Mesothelial cell of epicardium (in vitro differentiated cells): ENCODE measurements around the gene FAM20C. TPM values are rescaled to one million over a fixed set of nuclear protein-coding genes. Genes with fewer than 3 reads are reported as not detected.
A peak's percentile ranks its signal among the peaks of the same experiment; 100 is the strongest.

Experiments
- DNase-seq, 2 experiments: peaks; one replicate each; pipeline ENCODE4 v3.0.0; 2021; ENCODE audit warnings: low spot score in 2 of 2; ENCODE audit not compliant: unreplicated experiment in 2 of 2
- H3K27ac Mint-ChIP-seq: 2 replicates; pipeline ENCODE4 v1.8.0; 2021; ENCODE audit warnings: mixed read lengths
- H3K27me3 Mint-ChIP-seq: 2 replicates; pipeline ENCODE4 v1.8.0; 2021; ENCODE audit warnings: low read depth, mixed read lengths
- H3K36me3 Mint-ChIP-seq: 2 replicates; pipeline ENCODE4 v1.8.0; 2021; ENCODE audit warnings: mixed read lengths
- H3K4me1 Mint-ChIP-seq: 2 replicates; pipeline ENCODE4 v1.8.0; 2021; ENCODE audit warnings: mixed read lengths
- H3K4me3 Mint-ChIP-seq: 2 replicates; pipeline ENCODE4 v1.8.0; 2021; ENCODE audit warnings: mild to moderate bottlenecking, moderate library complexity, mixed read lengths
- H3K9me3 Mint-ChIP-seq: 2 replicates; pipeline ENCODE4 v1.8.0; 2021; ENCODE audit warnings: mixed read lengths
- CTCF ChIP-seq: fragments of 200-600 bp; sonication (generic); IDR thresholded peaks from one replicate; pipeline ENCODE4 v1.5.0; 2021; ENCODE audit warnings: antibody characterized with exemption; ENCODE audit not compliant: unreplicated experiment
- total RNA-seq: library from RNA; stranded (reverse); gene quantifications from 3 replicates; pipeline ENCODE4 v1.2.1, GENCODE V29; 2021

FAM20C gene
- total RNA-seq, 1 donor from 2014 or later: 17.8 TPM

- H3K27me3 Mint-ChIP-seq: no peaks in the 10 kb centered on the region
These were observed 22.2 kb downstream of the FAM20C start for GRCh38 chr7:214410-215212.

GRCh38 chr7:216360-217300 lies 24.3 kb downstream of the FAM20C start:
- DNase-seq: no peak
- H3K9me3 Mint-ChIP-seq: no peaks in the 10 kb centered on the region
- peak overlapping the region; percentile 8 for H3K4me3 Mint-ChIP-seq
- H3K36me3 Mint-ChIP-seq: no peaks in the 10 kb centered on the region
- no peak for TF ChIP-seq CTCF
- H3K27ac Mint-ChIP-seq: peak overlapping the region; percentile 83
- H3K27me3 Mint-ChIP-seq: no peaks in the 10 kb centered on the region
- peaks cover 14% of the 10 kb centered on the region for H3K4me1 Mint-ChIP-seq

More at GRCh38 chr7:214410-215212, 22.2 kb downstream of the FAM20C start:
- Mint-ChIP-seq H3K4me3 (no peak overlapping the region), H3K36me3 (no peaks in the 10 kb centered on the region), H3K9me3 (no peaks in the 10 kb centered on the region), H3K4me1 (peaks cover 10% of the 10 kb centered on the region), H3K27ac (peak overlapping the region; percentile 34)
- no peak for TF ChIP-seq CTCF
- no peak for DNase-seq

- no peak for DNase-seq
- no peaks in the 10 kb centered on the region for H3K36me3 Mint-ChIP-seq
- H3K27ac Mint-ChIP-seq: no peak overlapping the region
- TF ChIP-seq CTCF: no peak
- no peaks in the 10 kb centered on the region for H3K27me3 Mint-ChIP-seq
- no peaks in the 10 kb centered on the region for H3K9me3 Mint-ChIP-seq
- H3K4me1 Mint-ChIP-seq: peaks cover 14% of the 10 kb centered on the region
- H3K4me3 Mint-ChIP-seq: no peak overlapping the region
These were observed 25.4 kb downstream of the FAM20C start for GRCh38 chr7:217781-218180.

- H3K4me3 Mint-ChIP-seq: no peak overlapping the region
- no peaks in the 10 kb centered on the region for H3K36me3 Mint-ChIP-seq
- no peaks in the 10 kb centered on the region for H3K27me3 Mint-ChIP-seq
- peaks cover 17% of the 10 kb centered on the region for H3K4me1 Mint-ChIP-seq
- no peaks in the 10 kb centered on the region for H3K9me3 Mint-ChIP-seq
- no peak overlapping the region for H3K27ac Mint-ChIP-seq
- no peak for TF ChIP-seq CTCF
- no peak for DNase-seq
These were observed 25.9 kb downstream of the FAM20C start for GRCh38 chr7:218316-218715.

GRCh38 chr7:218896-219580 lies 26.7 kb downstream of the FAM20C start:
- no peaks in the 10 kb centered on the region for H3K9me3 Mint-ChIP-seq
- TF ChIP-seq CTCF: no peak

More at GRCh38 chr7:218896-219580, 26.7 kb downstream of the FAM20C start:
- Mint-ChIP-seq H3K27me3 (no peaks in the 10 kb centered on the region), H3K36me3 (no peaks in the 10 kb centered on the region), H3K4me3 (no peak overlapping the region), H3K27ac (no peak overlapping the region), H3K4me1 (peaks cover 17% of the 10 kb centered on the region)
- no peak for DNase-seq
